GM12892 (cell line): Measurements from ENCODE around the gene FHOD1.

Source experiments
- POLR2A ChIP-seq: IDR thresholded peaks from 2 replicates; pipeline ENCODE4 v1.6.1; 2011; ENCODE audit warnings: low read depth, low read length, control low read depth
- POLR2AphosphoS5 ChIP-seq: IDR thresholded peaks from 2 replicates; pipeline ENCODE4 v1.6.1; 2011; ENCODE audit warnings: low read depth, low read length, control low read depth

- TF ChIP-seq POLR2A = no peak
- no peak for TF ChIP-seq POLR2AphosphoS5
Observed at GRCh38 chr16:67187175-67187890, 59.9 kb downstream of the FHOD1 start.
